ENCODE measurements around the gene SGF29.
A peak's percentile ranks its signal among the peaks of the same experiment; 100 is the strongest.

Gene SGF29

GRCh38 chr16:28514246-28514645, 39.5 kb upstream of the SGF29 start:
- TF ChIP-seq, protein P1, sequence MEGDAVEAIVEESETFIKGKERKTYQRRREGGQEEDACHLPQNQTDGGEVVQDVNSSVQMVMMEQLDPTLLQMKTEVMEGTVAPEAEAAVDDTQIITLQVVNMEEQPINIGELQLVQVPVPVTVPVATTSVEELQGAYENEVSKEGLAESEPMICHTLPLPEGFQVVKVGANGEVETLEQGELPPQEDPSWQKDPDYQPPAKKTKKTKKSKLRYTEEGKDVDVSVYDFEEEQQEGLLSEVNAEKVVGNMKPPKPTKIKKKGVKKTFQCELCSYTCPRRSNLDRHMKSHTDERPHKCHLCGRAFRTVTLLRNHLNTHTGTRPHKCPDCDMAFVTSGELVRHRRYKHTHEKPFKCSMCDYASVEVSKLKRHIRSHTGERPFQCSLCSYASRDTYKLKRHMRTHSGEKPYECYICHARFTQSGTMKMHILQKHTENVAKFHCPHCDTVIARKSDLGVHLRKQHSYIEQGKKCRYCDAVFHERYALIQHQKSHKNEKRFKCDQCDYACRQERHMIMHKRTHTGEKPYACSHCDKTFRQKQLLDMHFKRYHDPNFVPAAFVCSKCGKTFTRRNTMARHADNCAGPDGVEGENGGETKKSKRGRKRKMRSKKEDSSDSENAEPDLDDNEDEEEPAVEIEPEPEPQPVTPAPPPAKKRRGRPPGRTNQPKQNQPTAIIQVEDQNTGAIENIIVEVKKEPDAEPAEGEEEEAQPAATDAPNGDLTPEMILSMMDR (conservative IDR thresholded peaks at IDR 0.05) = no peak
- TF ChIP-seq ZFX (IDR thresholded peaks at IDR 0.05) = no peak

GRCh38 chr16:28520672-28521071, 33.0 kb upstream of the SGF29 start:
- TF ChIP-seq, protein P1 (conservative IDR thresholded peaks at IDR 0.05) = no peak
- no peak for TF ChIP-seq ZFX (IDR thresholded peaks at IDR 0.05)
- H3K27ac ChIP-seq = no peak overlapping the region

More at GRCh38 chr16:28514246-28514645, 39.5 kb upstream of the SGF29 start:
- no peak overlapping the region for H3K27ac ChIP-seq

DNA sequence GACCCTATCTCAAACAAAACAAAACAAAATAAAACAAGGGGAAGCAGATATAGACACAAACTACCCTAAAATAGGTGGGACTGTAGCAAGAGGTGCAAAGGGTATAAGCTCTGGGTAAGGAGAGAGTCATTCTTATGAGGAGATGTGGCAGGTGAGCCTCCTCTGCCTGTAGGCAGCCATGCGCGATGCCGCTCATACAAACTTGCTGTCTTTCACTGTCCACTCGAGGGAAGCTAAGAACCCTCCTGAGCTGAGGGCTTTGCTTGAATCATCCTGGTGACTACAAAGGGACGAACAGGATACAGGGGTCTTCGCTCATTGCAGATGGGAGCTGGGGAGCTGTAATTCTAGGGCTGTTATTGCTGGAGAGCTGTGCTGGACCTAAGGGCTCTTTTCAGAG, 32.3 kb upstream of the SGF29 start:
- no peak for TF ChIP-seq ZFX (IDR thresholded peaks at IDR 0.05)
- TF ChIP-seq, protein P1 (conservative IDR thresholded peaks at IDR 0.05) = no peak

DNA sequence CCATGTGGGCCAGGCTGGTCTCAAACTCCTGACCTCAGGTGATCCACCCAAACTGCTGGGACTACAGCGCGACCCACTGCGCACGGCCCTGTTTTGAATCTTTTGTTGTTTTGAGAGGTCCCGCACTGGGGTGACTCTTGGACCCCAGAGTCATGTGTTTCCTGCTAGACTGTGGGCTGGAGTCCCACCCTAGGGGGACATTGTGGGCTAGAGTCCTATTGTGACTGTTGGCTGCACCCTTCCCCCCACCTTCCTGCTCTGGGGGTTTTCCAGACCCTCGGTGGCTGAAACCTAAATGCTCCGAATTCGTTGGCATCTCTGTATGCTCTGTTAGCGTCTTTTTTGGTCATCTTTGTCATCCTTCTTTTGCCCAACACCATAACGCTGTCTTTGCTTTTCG, 30.9 kb upstream of the SGF29 start:
- no peak overlapping the region for H3K27ac ChIP-seq
- no peak for TF ChIP-seq ZFX (IDR thresholded peaks at IDR 0.05)

More for the DNA sequence above, 32.3 kb upstream of the SGF29 start:
- no peak overlapping the region for H3K27ac ChIP-seq

DNA sequence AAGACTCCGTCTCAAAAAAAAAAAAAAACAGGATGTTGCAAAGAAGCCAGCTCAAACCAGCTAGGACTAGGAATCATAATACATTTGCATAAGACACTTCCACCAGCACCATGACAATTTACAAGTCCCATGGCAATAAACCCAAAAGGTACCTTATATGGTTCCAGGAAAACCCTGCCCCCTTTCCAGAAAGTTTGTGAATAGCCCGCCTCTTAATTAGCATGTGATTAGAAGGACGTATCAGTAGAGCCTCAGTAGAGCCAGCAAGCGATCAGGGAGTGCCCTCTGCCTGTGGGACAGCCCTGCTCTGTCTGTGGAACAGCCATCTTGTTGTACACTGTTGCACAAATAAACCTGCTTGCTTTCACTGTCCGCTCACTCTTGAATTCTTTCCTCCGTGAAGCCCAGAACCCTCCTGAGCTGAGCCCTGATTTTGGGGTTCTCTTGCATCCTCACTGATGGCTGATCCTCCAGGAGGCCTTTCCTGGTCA, 29.0 kb upstream of the SGF29 start:
- no peak for TF ChIP-seq ZFX (IDR thresholded peaks at IDR 0.05)
- TF ChIP-seq, protein P1 (conservative IDR thresholded peaks at IDR 0.05) = no peak
- peak overlapping the region; percentile 35; the same call in 1 of the 2 replicates for H3K27ac ChIP-seq

DNA sequence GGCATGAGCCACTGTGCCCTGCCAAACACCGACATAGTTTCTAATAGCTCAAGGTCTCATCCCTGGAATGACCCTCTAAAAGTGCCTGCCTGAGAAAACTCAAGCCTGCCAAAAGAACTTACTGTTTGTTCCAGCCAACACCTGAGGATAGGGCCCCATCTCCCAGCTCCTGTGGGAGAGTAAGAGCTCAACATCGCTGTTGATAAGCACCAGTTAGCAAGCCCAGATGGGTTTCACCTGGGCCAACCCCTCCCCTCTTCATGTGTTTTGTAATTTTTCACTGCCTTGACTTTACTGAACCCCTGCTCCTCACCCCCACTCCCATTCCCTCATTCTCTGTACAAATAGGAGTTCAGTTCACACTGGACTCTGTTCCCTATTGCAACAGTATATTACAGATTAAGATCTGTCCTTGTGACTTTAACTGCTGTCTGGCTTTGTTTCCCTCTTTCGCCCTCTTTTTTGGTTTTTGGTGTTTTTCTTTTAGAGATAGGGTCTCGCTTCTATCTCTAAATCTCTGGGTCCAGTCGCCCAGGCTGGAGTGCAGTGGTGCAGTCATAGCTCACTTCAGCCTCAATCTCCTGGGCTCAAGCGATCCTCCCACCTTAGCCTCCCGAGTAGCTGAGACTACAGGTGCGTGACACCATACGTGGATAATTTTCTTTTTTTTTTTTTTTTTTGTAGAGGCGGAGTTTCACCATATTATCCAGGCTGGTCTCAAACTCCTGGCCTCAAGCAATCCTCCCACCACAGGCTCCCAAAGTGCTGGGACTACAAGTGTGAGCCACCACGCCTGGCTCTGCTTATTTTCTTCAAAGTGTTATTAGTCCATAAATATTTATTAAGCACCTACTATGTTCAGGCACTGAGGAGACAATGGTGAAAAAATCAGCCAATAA, 27.3 kb upstream of the SGF29 start:
- peak overlapping the region; percentile 41; the same call in 1 of the 2 replicates for H3K27ac ChIP-seq
- no peak for TF ChIP-seq ZFX (IDR thresholded peaks at IDR 0.05)
- TF ChIP-seq, protein P1 (conservative IDR thresholded peaks at IDR 0.05) = no peak

GRCh38 chr16:28527100-28527785, 26.5 kb upstream of the SGF29 start:
- peak overlapping the region; percentile 35; the same call in 1 of the 2 replicates for H3K27ac ChIP-seq

DNA sequence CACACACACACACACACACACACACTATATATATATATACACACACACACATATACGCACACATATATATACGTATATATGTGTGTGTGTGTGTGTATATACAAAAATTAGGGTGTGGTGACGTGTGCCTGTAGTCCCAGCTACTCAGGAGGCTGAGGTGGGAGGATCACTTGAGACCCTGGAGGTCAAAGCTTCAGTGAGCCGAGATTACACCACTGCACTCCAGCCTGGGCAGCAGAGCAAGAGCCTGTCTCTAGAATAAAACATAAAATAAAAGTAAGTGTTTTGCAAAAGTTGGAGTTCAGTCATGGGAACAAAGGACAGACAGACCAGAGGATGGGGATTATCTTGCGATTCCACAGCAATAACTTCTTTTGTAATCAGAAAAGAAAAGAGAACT, 25.7 kb upstream of the SGF29 start:
- TF ChIP-seq ZFX (IDR thresholded peaks at IDR 0.05) = no peak
- TF ChIP-seq, protein P1 (conservative IDR thresholded peaks at IDR 0.05) = no peak

More for the DNA sequence above, 25.7 kb upstream of the SGF29 start:
- H3K27ac ChIP-seq = no peak overlapping the region
